GM20431 (cell line): Measurements from ENCODE around the gene ZNF526.

Source experiments
- in situ Hi-C: fragments of 300-500 bp; cut with MseI, MboI; formaldehyde crosslinking; loops from one replicate; pipeline ENCODE4 v1.15.0; 2020; ENCODE audit warnings: low sequenced_read_pairs; ENCODE audit not compliant: unreplicated experiment

The ZNF526 gene

GRCh38 chr19:42274065-42274682 is 54.1 kb downstream of the ZNF526 start:
- in situ Hi-C loops: no loop called here

GRCh38 chr19:42275103-42275502 is 55.0 kb downstream of the ZNF526 start:
- in situ Hi-C loops: no loop called here

- in situ Hi-C loops: no loop called here
Observed at GRCh38 chr19:42275517-42275916, 55.4 kb downstream of the ZNF526 start.

- in situ Hi-C loops: no loop called here
Observed at GRCh38 chr19:42276284-42276683, 56.2 kb downstream of the ZNF526 start.

- in situ Hi-C loops: no loop called here
Observed at GRCh38 chr19:42276821-42277220, 56.7 kb downstream of the ZNF526 start.
